Endometrial microvascular endothelial cells (primary cell): ENCODE results near the gene DNAJA2. TPM values are rescaled to one million over a fixed set of nuclear protein-coding genes. Genes with fewer than 3 reads are reported as not detected.
"Not testable (repeated sequence)": the region's sequence is repeated elsewhere in the genome, so short reads cannot be mapped to it uniquely, and the experiment has no call there.

Source experiments
- in situ Hi-C: cut with HindIII; loops from 2 replicates; pipeline ENCODE4 v1.10.0; 2017; ENCODE audit warnings: low sequenced_read_pairs, low pct_unique_long_range_greater_than_20kb; ENCODE audit errors: inconsistent ontology term
- total RNA-seq: library from RNA; depleted of rRNA; stranded (reverse); fragments of >200 nt; gene quantifications from one replicate; pipeline ENCODE4 v1.2.3, GENCODE V29; 2015; ENCODE audit errors: inconsistent ontology term

Gene DNAJA2
- total RNA-seq, 1 donor from 2014 or later = 60.7 TPM

DNA sequence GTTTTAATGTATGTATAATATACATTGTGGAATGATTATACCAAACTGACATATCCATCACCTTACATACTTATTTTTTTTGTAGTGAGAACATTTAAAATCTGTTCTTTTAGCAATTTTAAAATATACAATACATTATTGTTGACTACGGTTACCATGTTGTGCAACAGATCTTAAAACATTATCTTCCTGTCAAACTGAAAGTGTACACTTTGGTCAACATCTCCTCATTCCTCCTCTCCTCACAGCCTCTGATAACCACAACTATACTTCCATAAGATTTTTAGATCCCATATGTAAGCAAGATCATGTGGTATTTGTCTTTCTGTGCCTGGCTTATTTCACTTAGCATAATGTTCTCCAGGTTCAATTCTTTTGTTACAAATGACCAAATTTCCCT, 7.5 kb upstream of the DNAJA2 start:
- in situ Hi-C loops = no loop called here

DNA sequence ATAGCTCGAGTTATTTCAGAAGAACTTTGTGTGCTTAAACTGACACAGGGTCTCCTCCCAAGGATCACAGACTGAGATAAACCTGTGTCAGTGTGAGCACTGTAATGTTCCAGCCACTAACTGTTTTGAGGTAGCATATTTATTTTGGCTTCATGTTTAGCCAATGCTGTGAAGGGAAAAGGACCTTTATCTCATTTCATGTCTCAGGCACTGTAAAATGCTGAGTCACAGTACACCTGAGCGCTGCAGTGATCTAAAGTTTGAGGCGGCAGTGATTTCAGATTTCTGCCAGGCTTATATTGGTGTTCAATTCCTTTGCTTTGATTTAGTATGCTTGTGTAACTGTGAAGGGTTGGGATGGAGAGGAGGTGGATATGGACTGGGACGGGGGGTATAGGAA, 3.1 kb upstream of the DNAJA2 start:
- in situ Hi-C loops = no loop called here

DNA sequence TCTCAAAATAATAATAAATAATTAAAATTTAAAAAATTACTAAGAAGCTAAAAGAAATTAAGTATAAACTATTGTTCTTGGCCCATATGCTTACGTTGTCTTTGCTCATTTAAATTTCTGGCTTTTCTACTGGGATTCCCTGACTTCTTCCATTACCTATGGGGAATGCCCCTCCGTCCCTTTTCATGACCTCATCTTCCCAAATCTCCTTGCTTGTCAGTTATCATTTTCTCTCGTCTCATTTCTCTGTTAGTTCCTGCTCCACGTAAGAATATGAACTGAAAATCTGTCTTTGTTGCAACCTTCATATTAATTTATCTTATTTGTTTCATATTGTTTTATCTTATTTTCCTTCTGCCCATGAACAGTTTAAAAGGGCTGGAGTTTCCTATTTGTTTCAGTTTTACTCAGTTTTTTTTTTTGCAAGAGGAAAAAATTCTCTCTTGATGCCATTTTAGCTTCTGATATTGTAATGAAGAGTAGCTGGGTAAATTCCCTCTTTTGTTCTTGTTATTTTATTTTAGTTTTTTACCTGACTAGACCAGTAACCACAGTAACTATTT, 2.5 kb upstream of the DNAJA2 start:
- in situ Hi-C loops = no loop called here

DNA sequence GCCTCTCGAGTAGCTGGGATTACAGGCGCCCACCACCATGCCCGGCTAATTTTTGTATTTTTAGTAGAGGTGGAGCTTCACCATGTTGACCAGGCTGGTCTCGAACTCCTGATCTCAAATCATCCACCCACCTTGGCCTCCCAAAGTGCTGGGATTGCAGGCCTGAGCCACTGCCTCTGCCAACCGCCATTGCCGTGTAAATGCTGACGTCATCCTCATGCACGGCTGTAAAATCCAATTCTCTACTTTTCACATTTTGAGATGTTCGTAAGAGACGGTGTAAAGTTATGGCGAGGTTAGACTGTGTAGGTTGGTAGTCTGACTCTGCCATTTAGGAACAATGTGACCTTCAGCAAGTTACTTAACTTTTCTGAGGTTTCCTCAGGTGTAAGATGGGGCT, 1.7 kb upstream of the DNAJA2 start:
- in situ Hi-C loops = no loop called here

DNA sequence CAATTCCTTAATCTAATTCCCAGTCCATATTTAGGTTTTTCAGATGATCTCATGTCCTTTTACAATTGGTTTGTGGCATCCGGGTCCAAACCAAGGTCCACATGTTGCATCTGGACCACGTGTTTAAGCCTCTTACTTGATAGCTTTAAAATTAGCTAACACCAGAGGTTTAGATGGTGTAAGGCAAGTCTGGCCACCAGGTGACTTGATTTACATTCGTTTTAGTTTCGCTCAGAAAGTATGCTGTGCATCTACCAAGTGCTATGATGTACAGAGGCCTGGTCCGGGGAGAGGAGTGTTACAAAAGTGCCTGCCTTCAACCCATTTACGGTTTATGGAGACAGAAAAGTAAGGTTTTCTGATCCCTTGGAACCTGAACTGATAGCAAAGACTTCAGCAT, 878 bp upstream of the DNAJA2 start:
- in situ Hi-C loops = no loop called here

DNA sequence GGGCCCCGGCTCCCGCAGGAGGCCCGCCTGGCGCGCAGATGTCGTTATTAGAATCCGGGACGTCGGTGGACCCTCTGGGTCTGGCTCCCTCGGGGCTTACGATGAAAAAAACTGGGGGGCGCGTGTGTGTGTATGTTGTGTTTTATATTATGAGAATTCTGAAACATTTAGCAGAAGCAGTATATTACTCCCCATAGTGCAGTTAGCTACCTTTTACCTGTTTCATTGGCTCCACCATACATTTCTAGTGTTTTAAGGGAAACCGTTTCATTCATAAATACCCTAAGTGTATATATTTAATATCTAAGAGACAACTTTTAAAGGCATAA, 486 bp upstream of the DNAJA2 start:
- in situ Hi-C loops = no loop called here

DNA sequence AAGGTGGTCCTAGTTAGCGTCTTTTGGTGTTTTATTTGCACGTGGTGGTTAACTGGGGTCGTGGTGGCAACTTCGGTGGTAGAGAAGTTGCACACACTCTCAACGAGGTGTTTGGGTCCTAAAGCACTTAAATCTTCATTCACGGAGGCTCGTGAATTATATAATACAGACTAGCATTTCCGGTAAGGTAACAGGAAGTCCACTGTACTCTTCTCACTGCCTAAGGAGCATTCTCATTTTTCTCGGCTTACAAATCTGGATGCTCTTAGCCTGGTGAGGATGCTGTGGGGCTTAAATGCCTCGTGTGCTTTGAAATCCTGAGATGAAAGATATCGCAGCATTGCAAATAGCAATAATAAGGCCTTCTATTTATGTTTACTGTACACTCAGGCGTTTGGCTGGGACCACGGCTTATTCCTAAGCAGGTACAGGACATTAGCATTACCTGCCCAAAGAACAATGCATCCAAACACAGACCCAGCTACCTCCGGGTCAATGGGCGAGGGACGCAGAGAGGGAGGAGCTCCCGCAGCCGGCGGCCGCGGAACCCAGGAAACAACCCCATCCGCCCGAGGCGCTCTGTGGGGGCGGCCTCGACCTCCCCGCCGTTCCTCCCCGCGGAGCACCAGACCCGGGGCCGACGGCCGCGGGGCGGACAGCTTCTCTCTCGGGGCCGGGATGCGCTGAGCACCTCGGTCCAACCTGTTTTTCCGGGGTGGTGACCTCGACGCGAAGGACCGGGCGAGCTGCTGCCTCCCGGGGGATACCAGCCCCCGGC, 856 bp downstream of the DNAJA2 start:
- in situ Hi-C loops = no loop called here

DNA sequence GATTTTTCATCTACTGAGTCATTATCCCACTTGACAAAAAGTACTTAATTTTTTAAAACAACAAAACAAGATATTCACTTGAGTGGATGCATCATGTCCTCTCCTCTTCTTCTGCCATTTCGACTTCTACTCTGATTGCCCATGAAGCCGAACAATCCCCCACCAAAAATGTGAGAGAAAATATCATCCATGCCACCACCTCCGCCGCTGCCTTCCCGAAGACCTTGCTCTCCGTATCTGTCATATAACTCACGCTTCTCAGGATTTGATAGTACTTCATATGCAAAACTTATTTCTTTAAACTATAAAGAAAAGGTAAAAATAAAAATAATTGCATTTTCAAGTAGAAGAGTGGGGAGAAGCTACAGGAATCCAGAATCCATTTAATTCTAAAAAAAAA, 2.2 kb downstream of the DNAJA2 start:
- in situ Hi-C loops = no loop called here

DNA sequence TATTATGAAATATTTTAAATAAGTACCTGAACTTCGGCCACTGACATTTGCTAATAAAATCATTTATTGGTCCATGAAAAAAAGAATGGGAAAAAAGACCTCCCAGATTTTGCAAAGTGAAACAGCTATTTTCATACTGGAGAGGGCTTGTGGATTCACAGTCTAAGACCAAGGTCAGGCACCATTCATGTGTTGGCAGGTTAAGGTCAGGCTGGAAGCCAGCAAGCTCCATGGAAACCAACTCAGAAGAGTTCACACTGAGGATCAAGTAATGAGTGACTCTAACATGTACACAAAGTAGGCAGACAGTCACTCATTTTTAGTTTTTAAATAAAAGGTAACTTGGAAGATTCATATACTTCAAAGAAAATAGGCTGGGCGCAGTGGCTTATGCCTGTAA, 3.4 kb downstream of the DNAJA2 start:
- in situ Hi-C loops = no loop called here

DNA sequence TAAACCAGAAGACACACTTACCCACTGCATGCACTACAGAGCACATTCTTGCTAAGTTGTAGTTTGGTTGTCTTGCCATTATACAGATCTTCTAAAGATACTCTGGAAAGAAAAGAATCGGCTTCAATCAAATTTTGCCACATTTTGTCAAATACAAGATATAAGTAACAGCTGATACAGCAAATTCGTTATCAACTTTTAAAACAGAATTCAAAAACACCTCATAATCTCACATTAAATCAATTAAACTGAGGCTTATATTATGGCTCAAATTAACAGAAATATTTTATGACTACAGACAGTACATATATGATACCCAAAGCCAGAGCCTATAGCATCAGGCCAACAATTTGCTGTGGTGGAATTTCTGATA, 5.4 kb downstream of the DNAJA2 start:
- in situ Hi-C loops = no loop called here

DNA sequence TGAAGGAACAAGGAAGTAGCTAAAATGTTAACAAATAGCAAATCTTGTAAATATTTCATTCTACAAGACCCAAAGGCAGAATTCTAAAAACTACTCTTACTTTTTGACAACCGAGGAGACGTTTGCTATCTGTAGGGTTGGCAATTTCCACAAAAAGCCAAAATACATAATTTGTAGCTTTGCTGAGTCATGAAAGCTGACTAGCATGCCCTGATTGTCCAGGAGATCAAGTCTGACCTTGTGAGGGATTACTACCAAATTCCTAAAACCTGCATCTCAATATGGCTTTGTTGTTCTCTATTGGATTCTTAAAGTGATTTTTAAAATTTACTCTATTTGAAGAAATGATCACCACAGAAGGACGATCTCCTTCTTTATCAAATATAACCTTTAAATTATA, 10.8 kb downstream of the DNAJA2 start:
- in situ Hi-C loops = no loop called here

DNA sequence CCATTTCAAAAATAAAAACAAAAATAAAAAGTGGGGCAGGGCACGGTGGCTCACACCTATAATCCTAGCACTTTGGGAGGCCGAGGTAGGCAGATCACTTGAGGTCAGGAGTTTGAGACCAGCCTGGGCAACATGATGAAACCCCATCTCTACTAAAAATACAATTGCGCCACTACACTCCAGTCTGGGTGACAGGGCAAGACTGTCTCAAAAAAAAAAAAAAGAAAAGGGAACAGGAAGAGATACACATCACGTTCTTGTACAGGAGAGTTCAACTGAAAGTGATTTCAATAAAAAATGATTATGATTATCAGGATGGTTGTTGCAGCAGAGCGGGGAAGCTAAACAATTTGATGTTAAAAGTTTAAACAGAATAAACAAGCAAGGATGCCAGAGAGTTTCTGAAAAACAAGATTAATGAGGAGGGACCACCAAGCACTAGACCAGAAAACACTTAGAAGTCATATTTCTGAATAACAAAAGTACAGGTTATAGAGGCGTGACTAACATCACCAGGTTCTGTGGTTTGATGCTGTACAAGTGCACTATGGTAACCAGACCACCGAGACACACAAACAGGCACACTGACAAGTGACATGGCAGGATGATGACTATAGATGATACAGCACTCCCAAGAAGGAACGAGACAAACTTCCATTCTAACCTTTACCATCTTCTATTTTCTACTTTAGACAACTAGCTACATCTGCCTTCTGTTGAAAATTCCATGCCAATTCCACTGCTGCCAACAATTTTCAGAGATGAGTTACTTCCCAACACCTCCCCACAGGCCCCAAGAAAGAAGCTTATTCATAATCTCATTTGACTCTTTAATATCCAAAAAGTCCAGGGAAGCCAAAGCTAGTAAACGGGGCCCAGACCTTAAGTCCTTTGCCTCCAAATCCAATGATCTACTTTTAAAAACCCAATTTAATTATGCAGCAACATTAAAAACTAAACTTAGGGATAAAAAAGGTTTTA, 11.8 kb downstream of the DNAJA2 start:
- in situ Hi-C loops = no loop called here

DNA sequence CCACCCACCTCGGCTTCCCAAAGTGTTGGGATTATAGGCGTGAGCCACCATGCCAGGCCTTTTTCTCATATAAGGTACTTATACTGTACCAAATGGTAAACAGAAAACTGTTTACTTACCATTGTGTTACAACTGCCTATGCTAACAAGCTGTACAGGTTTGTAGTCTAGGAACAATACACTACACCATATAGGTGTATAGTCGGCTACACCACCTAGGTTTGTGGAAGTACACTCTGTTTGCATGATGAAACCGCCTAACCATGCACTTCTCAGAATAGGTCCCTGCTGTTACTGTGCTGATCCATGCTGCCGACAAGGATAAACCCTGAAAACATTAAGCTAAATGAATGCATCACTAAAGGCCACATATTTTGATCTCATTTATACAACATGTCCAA, 18.9 kb downstream of the DNAJA2 start:
- in situ Hi-C loops = no loop called here

DNA sequence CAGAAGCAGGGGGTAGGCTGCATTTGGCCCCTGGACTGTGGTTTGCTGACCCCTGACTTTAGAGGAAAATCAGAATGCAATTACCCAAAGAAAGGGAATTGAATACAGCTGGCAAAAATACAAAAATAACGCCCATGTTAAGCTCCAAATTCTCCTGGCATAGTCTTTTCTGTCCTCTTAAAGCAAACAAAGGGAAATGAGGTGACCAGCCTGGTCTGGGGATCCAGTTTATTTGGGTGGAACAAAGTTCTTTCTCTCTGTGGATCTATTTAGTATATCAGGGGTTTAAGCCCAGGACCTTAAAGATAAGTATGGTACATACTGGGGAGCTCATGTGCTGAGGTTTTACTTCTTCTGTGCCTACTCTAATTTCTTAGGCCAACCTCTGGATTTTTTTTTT, 23.5 kb downstream of the DNAJA2 start:
- in situ Hi-C loops = no loop called here

DNA sequence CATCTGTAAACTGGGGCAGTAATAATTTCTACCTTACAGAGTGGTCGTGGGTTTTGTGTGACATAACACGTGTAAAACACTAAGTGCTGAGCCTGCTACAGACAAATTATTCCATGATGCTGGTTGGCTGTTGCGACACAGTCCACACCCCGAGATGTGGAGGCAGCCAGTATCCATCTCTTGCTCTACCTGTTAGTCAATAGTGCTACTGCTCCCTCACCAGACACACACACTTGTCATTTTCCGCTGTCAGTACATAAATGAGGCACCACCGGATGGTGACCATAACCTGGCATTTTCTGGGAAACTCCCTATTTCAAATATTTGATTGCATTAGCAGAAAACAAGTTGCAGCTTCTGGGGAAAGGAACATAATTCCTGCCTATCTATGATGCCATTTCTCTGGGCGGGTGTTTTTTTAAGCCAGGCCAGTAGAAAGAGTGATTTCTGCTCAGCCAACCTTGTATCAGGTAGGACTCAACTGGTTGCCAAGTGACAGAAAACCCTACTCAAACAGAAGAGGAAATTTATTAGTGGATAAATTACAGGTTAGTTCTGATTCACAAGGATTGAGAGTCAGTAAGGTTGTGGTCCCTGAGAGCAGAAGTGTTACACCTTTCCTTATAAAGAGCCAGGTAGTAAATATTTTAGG, 24.1 kb downstream of the DNAJA2 start:
- in situ Hi-C loops = no loop called here

DNA sequence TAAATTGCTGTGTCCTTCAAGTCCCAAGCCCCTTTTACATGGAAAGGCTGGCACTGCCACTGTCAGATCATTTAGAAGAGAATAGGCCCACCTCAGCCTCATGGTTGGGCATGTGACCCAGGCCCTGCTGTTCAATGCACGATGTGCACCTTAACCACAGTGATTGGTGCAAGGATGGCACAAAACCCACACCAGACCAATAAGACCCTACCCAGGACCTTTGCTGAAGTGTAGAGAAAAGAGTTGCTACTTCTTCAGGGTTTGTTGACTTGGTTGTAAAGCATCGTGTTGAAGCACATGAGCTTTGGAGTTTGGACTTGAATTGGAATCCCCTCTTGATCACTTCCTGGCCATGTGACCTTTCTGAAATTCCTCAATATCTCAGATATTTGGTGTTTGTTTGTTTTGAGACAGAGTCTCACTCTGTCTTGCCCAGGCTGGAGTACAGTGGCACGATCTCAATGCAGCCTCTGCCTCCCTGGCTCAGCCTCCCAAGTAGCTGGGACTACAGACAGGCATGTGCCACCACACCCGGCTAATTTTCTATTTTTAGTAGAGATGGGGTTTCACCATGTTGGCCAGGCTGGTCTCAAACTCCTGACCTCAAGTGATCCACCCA, 24.8 kb downstream of the DNAJA2 start:
- in situ Hi-C loops = no loop called here

DNA sequence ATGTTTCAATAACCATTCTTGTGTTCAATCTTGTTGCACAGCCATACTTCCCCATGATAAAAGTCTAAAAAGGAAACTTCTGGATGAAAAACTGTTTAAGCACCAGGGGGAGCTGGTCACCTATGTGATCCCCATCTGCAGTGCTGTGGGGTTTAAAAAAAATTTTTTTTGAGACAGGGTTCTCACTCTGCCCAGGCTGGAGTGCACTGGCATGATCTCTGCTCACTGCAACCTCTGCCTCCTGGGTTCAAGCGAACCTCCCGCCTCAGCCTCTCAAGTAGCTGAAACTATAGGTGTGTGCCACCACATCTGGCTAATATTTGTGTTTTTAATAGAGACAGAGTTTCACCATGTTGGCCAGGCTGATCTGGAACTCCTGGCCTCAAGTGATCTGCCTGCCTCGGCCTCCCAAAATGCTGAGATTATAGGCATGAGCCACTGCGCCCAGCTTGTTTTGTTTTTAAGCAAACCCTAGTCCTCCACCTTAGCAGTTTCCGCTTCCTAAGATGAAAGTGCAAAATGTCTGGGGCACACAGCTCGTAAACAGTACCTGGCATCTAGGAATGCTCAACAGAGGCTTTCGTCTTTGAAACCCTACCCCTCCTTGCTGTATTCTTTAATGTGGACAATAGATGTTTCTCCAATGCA, 25.4 kb downstream of the DNAJA2 start:
- in situ Hi-C loops = no loop called here

DNA sequence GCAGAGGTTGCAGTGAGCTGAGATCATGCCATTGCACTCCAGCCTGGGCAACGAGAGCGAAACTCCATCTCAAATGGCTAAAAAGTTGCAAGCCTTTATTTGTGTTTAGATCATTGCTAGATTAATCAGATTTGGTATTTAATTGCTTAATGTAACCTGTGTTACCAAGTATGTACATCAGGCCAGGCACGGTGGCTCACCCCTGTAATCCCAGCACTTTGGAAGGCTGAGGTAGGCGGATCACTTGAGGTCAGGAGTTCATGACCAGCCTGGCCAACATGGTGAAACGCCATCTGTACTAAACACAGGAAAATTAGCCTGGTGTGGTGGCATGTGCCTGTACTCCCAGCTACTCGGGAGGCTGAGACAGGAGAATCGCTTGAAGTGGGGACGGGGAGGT, 28.8 kb downstream of the DNAJA2 start:
- in situ Hi-C loops = not testable (repeated sequence)

DNA sequence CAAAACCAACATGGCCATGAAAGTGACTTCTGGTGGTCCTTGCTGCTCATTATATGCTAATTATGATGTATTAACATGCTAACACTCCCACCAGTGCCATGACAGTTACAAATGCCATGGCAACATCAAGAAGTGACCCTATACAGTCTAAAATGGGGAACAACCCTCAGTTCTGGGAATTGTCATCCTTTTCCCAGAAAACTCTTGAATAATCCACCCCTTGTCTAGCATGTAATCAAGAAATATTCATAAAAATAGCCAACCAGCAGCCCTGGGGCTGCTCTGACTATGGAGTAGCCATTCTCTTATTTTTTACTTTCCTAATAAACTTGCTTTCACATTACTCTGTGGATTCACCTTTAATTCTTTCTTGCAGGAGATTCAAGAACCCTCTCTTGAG, 35.9 kb downstream of the DNAJA2 start:
- in situ Hi-C loops = no loop called here
